H1 (cell line): Measurements from ENCODE around the gene DCDC2. TPM values are rescaled to one million over a fixed set of nuclear protein-coding genes. Genes with fewer than 3 reads are reported as not detected.

Experiments
- CTCF ChIA-PET: fragments of 300-600 bp; sonication (Branson Sonifier 250); formaldehyde crosslinking; loops from one replicate; lab custom pipeline; 2021; ENCODE audit not compliant: partially characterized antibody; lab: Charles Lee
- POLR2A ChIA-PET: fragments of 300-600 bp; sonication (Branson Sonifier 250); formaldehyde crosslinking; loops from one replicate; lab custom pipeline; 2021; ENCODE audit warnings: inconsistent platforms; ENCODE audit not compliant: partially characterized antibody; lab: Charles Lee
- DNase-seq, 2 experiments: peaks; one replicate each; pipeline versions ENCODE4 v3.0.0 to v3.0.0-alpha.2; 2010 to 2022; ENCODE audit warnings: low spot score in 2 of 2, low read depth in 1 of 2, mixed read lengths in 1 of 2
- FAIRE-seq: peaks from 2 replicates; lab custom pipeline; 2011; peaks lifted over from hg19 to GRCh38; lab: Jason Lieb, UNC
- H2AFZ ChIP-seq: 2 replicates; pipeline ENCODE4 v1.8.1; 2012; ENCODE audit warnings: low read length, inconsistent platforms
- H2AK5ac ChIP-seq: 2 replicates; pipeline ENCODE4 v1.6.1; 2013; ENCODE audit warnings: low read depth, low read length
- H2BK120ac ChIP-seq: replicated peaks from 2 replicates; pipeline ENCODE3; 2013; ENCODE audit warnings: low read depth, low read length, inconsistent platforms
- H2BK12ac ChIP-seq: 2 replicates; pipeline ENCODE4 v1.6.1; 2013; ENCODE audit warnings: low read depth, low read length
- H2BK15ac ChIP-seq: 2 replicates; pipeline ENCODE4 v1.6.1; 2013; ENCODE audit warnings: low read length
- H2BK20ac ChIP-seq: 2 replicates; pipeline ENCODE4 v1.6.1; 2013; ENCODE audit warnings: low read length
- H2BK5ac ChIP-seq: 2 replicates; pipeline ENCODE4 v1.6.1; 2013; ENCODE audit warnings: low read depth, low read length
- H3K14ac ChIP-seq: 2 replicates; pipeline ENCODE4 v1.6.1; 2013; ENCODE audit warnings: inconsistent platforms; ENCODE audit not compliant: insufficient read length
- H3K18ac ChIP-seq: 2 replicates; pipeline ENCODE4 v1.6.1; 2013; ENCODE audit warnings: low read length; ENCODE audit errors: extremely low read depth
- H3K23ac ChIP-seq: 2 replicates; pipeline ENCODE4 v1.6.1; 2013; ENCODE audit warnings: inconsistent platforms; ENCODE audit not compliant: insufficient read length
- H3K23me2 ChIP-seq: 2 replicates; pipeline ENCODE4 v1.6.1; 2013; ENCODE audit warnings: low read depth, low read length
- H3K27ac ChIP-seq: 2 replicates; pipeline ENCODE4 v1.6.1; 2011; ENCODE audit warnings: low read depth, low read length, inconsistent platforms
- H3K27me3 ChIP-seq, 4 experiments: replicated peaks in 1 of 4; 1 replicate in 1 of 4; 2 replicates in 3 of 4; pipeline versions ENCODE4 v1.6.1 to v1.8.1; 2011 to 2013; ENCODE audit warnings: low read length in 3 of 4, mild to moderate bottlenecking in 3 of 4, inconsistent platforms in 2 of 4, mixed read lengths in 2 of 4, moderate library complexity in 1 of 4; ENCODE audit not compliant: control insufficient read depth in 3 of 4, insufficient read depth in 3 of 4; ENCODE audit errors: extremely low read depth in 1 of 4
- H3K36me3 ChIP-seq, 4 experiments: 2 replicates each; pipeline versions ENCODE4 v1.6.1 to v1.8.1; 2011 to 2013; ENCODE audit warnings: mild to moderate bottlenecking in 4 of 4, low read length in 3 of 4, moderate library complexity in 2 of 4, control low read depth in 1 of 4, inconsistent platforms in 1 of 4; ENCODE audit not compliant: insufficient read depth in 4 of 4, control insufficient read depth in 2 of 4
- H3K4ac ChIP-seq: replicated peaks from 2 replicates; pipeline ENCODE3; 2013; ENCODE audit warnings: low read length, low read depth, mixed read lengths, inconsistent platforms; ENCODE audit not compliant: insufficient read length
- H3K4me1 ChIP-seq, 4 experiments: replicated peaks in 1 of 4; 1 replicate in 1 of 4; 2 replicates in 3 of 4; pipeline versions ENCODE4 v1.6.1 to v1.8.1; 2011 to 2013; ENCODE audit warnings: low read length in 3 of 4, inconsistent platforms in 2 of 4, mixed read lengths in 1 of 4; ENCODE audit not compliant: insufficient read depth in 4 of 4, control insufficient read depth in 3 of 4
- H3K4me2 ChIP-seq, 2 experiments: 2 replicates each; pipeline versions ENCODE4 v1.6.1 to v1.8.1; 2011 to 2013; ENCODE audit warnings: low read depth in 2 of 2, low read length in 2 of 2, control low read depth in 1 of 2, inconsistent platforms in 1 of 2, mild to moderate bottlenecking in 1 of 2; ENCODE audit not compliant: insufficient read depth in 1 of 2
- H3K4me3 ChIP-seq, 4 experiments: fragments of 200-600, 300-600 bp in 1 of 4; sonication (generic), shearing (Covaris generic), sonication (Bioruptor Twin) in 1 of 4; 2 replicates each; pipeline versions ENCODE4 v1.5.1 to v1.8.1; 2011 to 2016; ENCODE audit warnings: low read length in 4 of 4, low read depth in 3 of 4, control low read depth in 2 of 4, inconsistent platforms in 2 of 4, mild to moderate bottlenecking in 2 of 4, mixed read lengths in 1 of 4, moderate library complexity in 1 of 4; ENCODE audit not compliant: insufficient read depth in 2 of 4; ENCODE audit errors: extremely low read depth in 1 of 4
- H3K56ac ChIP-seq: replicated peaks from 2 replicates; pipeline ENCODE3; 2013; ENCODE audit warnings: low read depth, mild to moderate bottlenecking, mixed read lengths, low read length, inconsistent platforms; ENCODE audit not compliant: insufficient read length
- H3K79me1 ChIP-seq: 2 replicates; pipeline ENCODE4 v1.6.1; 2013; ENCODE audit warnings: low read depth, low read length, control low read depth
- H3K79me2 ChIP-seq, 2 experiments: 2 replicates each; pipeline versions ENCODE4 v1.6.1 to v1.8.1; 2012 to 2013; ENCODE audit warnings: low read length in 2 of 2, mild to moderate bottlenecking in 2 of 2, inconsistent platforms in 1 of 2; ENCODE audit not compliant: insufficient read depth in 2 of 2, control insufficient read depth in 1 of 2
- H3K9ac ChIP-seq, 4 experiments: replicated peaks in 1 of 4; 1 replicate in 1 of 4; 2 replicates in 3 of 4; pipeline versions ENCODE4 v1.6.1 to v1.8.1; 2011 to 2013; ENCODE audit warnings: low read depth in 3 of 4, low read length in 3 of 4, control low read depth in 2 of 4, mild to moderate bottlenecking in 2 of 4, moderate library complexity in 2 of 4, inconsistent platforms in 1 of 4; ENCODE audit errors: extremely low read depth in 1 of 4
- H3K9me3 ChIP-seq, 2 experiments: 2 replicates each; pipeline versions ENCODE4 v1.6.1 to v1.8.1; 2012 to 2013; ENCODE audit warnings: mild to moderate bottlenecking in 2 of 2, moderate library complexity in 2 of 2, control low read depth in 1 of 2, inconsistent platforms in 1 of 2, low read depth in 1 of 2, low read length in 1 of 2, mixed read lengths in 1 of 2; ENCODE audit not compliant: insufficient read depth in 2 of 2
- H4K20me1 ChIP-seq, 2 experiments: replicated peaks in 1 of 2; 2 replicates each; pipeline versions ENCODE3 to v1.8.1; 2011 to 2013; ENCODE audit warnings: inconsistent platforms in 2 of 2, low read length in 2 of 2, mild to moderate bottlenecking in 1 of 2; ENCODE audit not compliant: insufficient read depth in 2 of 2, control insufficient read depth in 1 of 2
- H4K5ac ChIP-seq: 2 replicates; pipeline ENCODE4 v1.6.1; 2013; ENCODE audit warnings: low read length, low read depth, mixed read lengths, inconsistent platforms; ENCODE audit not compliant: insufficient read length
- H4K8ac ChIP-seq: 2 replicates; pipeline ENCODE4 v1.8.0; 2013; ENCODE audit warnings: mild to moderate bottlenecking, moderate library complexity, low read length, inconsistent platforms; ENCODE audit not compliant: insufficient read depth; ENCODE audit errors: extremely low read depth
- H4K91ac ChIP-seq: replicated peaks from 2 replicates; pipeline ENCODE3; 2013; ENCODE audit warnings: low read length, mixed read lengths, inconsistent platforms; ENCODE audit not compliant: insufficient read length
- BRCA1 ChIP-seq: IDR thresholded peaks from 2 replicates; pipeline ENCODE4 v1.6.1; 2012; ENCODE audit warnings: low read depth, low read length, improper control_type of control experiment
- EGR1 ChIP-seq: IDR thresholded peaks from 2 replicates; pipeline ENCODE4 v1.6.1; 2011; ENCODE audit warnings: low read depth, low read length, borderline replicate concordance
- GTF2F1 ChIP-seq: IDR thresholded peaks from 2 replicates; pipeline ENCODE4 v1.6.1; 2012; ENCODE audit warnings: low read depth, low read length, improper control_type of control experiment, borderline replicate concordance
- HDAC2 ChIP-seq, 2 experiments: fragments of 300-600 bp in 1 of 2; sonication (generic) in 1 of 2; IDR thresholded peaks; 2 replicates each; pipeline ENCODE4 v1.6.1; 2011 to 2012; ENCODE audit warnings: low read depth in 2 of 2, low read length in 2 of 2, mild to moderate bottlenecking in 2 of 2, moderate library complexity in 2 of 2, borderline replicate concordance in 1 of 2, inconsistent platforms in 1 of 2
- KDM1A ChIP-seq: fragments of 200-600, 300-600 bp; sonication (generic); IDR thresholded peaks from 2 replicates; pipeline ENCODE4 v1.7.1; 2016; ENCODE audit warnings: mild to moderate bottlenecking, low read length, borderline replicate concordance
- RAD21 ChIP-seq, 2 experiments: IDR thresholded peaks in 1 of 2; conservative IDR thresholded peaks in 1 of 2; 2 replicates each; pipeline ENCODE4 v1.6.1; 2011; ENCODE audit warnings: low read depth in 2 of 2, low read length in 2 of 2, improper control_type of control experiment in 1 of 2, inconsistent platforms in 1 of 2, mild to moderate bottlenecking in 1 of 2, moderate library complexity in 1 of 2
- TAF7 ChIP-seq: optimal IDR thresholded peaks from 2 replicates; pipeline ENCODE3; 2011; ENCODE audit warnings: low read depth, mild to moderate bottlenecking, inconsistent platforms, low read length, moderate library complexity, borderline replicate concordance
- TCF12 ChIP-seq: IDR thresholded peaks from 2 replicates; pipeline ENCODE4 v1.6.1; 2011; ENCODE audit warnings: low read depth, mild to moderate bottlenecking, low read length
- TEAD4 ChIP-seq: IDR thresholded peaks from 2 replicates; pipeline ENCODE4 v1.6.1; 2012; ENCODE audit warnings: low read depth, low read length, inconsistent platforms, mixed read lengths
- WGBS, 2 experiments: shearing (Covaris generic) in 1 of 2; methylation state at CpG; one replicate each; pipeline versions ENCODE4 v1.1.6 to v1.1.7; 2013 to 2015; ENCODE audit warnings: low lambda C conversion rate in 2 of 2, mixed read lengths in 2 of 2, inconsistent platforms in 1 of 2, low coverage in 1 of 2, missing lambda C conversion rate in 1 of 2; ENCODE audit not compliant: insufficient replicate concordance in 2 of 2, insufficient coverage in 1 of 2, insufficient read length in 1 of 2; ENCODE audit errors: extremely low coverage in 1 of 2, missing lambda C conversion rate in 1 of 2; 5-methylcytosine and 5-hydroxymethylcytosine counted together
- polyA plus RNA-seq, 7 experiments: library from polyadenylated mRNA; depleted of rRNA in 3 of 7; stranded (reverse) in 5 of 7; unstranded in 2 of 7; fragments of >200 nt in 5 of 7; fragments of 200-250 nt in 2 of 7; gene quantifications; 1 replicate in 5 of 7; 2 replicates in 1 of 7; 4 replicates in 1 of 7; pipeline versions ENCODE4 v1.2.1 to v1.2.3, GENCODE V29; 2011 to 2013; ENCODE audit warnings: missing spikeins in 2 of 7, mixed read lengths in 2 of 7
- total RNA-seq: library from RNA; stranded (reverse); fragmentation: NEBNext Ultra II Directional; extraction: Animal tissue kit (Norgen Biotek cat#: 25700); gene quantifications from 2 replicates; pipeline ENCODE4 v1.2.1, GENCODE V29; 2021

Gene DCDC2
- total and polyA plus RNA-seq, 2 of the 8 experiments (the other 6 are each of a cell fraction or from before 2014, with no cell fraction given), result 0.03 to 0.15 TPM

DNA sequence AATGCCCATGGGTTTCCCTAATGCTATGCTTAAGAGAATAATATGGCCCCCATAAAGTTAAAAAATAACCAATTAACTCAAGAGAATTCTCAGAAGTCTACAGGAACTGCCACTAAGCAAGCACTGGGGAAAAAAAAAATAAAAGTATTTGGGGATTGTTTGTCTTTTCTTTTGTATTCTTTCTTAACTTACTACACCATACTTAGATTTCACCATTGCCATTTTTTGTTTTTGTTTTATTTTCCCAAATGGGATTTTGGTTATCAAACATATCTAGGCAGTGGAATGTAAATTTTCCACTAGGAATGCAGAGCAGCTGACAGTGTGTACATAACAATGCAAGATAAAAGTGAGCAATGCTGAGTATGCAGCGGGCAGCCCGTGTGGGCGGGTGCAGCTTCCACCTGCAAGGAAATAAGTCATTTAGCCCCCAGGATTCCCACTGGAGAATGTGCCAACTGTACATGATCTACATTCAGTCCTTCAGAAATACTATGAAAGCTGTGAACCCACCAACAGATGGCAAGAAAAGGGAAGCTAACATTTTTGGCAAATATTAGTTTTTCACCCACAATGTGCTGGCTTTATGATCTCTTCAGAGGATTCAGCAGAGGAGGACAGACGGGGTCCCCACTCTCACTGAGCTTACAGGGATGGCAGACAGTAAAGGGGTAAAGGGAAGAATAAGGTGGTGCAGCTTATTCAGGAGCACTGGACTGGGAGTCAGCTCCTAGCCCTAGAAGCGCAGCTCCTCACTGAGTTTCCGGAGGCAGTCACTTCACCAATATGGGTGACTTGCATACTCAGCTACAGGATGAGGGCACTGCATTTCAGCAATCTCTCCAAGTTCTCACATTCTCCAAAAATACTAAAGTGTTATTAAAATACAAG lies 44.4 kb downstream of the DCDC2 start:
- Histone ChIP-seq H3K4me3 (peak overlapping the region in 1 of 4 experiments; percentile 12; a peak in 1 of 8 replicates), H3K79me2 (no peaks in the 10 kb centered on the region), H2BK15ac (no peak overlapping the region), H4K8ac (no peak overlapping the region), H3K79me1 (no peaks in the 10 kb centered on the region), H3K9me3 (peaks cover 5 to 11% of the 10 kb centered on the region in 2 experiments), H3K18ac (peak overlapping the region; percentile 56; the same call in 1 of the 2 replicates), H2BK12ac (no peak overlapping the region), H3K4ac (peak overlapping the region; percentile 62), H2BK5ac (peak overlapping the region; percentile 86; the same call in 1 of the 2 replicates), H2AFZ (no peak overlapping the region), H3K23me2 (no peaks in the 10 kb centered on the region), H3K36me3 (peaks cover 0 to 6% (median 0%) of the 10 kb centered on the region in 4 experiments; a peak in 3 of 8 replicates), H3K14ac (no peak overlapping the region), H4K20me1 (no peaks in the 10 kb centered on the region), H2BK120ac (peak overlapping the region; percentile 19), H3K56ac (no peak overlapping the region), H2BK20ac (0 out of 2 replicates have a peak overlapping the region, but pooled peaks have one; percentile 56), H3K9ac (no peak overlapping the region), H3K27me3 (no peaks in the 10 kb centered on the region), H2AK5ac (no peak overlapping the region; the same call in 1 of the 2 replicates), H4K5ac (peak overlapping the region; percentile 86), H3K23ac (no peak overlapping the region), H3K4me2 (peak overlapping the region; percentile 30 to 45; a peak in 2 of 4 replicates), H3K4me1 (peaks cover 5 to 9% (median 7%) of the 10 kb centered on the region in 4 experiments; a peak in 3 of 7 replicates), H3K27ac (no peak overlapping the region; the same call in 1 of the 2 replicates), H4K91ac (peak overlapping the region; percentile 25)
- FAIRE-seq (peak; percentile 69), DNase-seq (no peak)
- POLR2A ChIA-PET, result interaction anchor here (0.7 to 1.1 kb wide), 4 partner anchors 14 to 91 kb away, joined by 3 to 5 read pairs (median 4); no protein-coding TSS in a partner anchor
- WGBS, 2 experiments, result 48% methylated on average over 6 of the region's 6 CpGs; no CpG with 5 or more reads in 1 of the 2 experiments
- CTCF ChIA-PET, result interaction anchor here (0.7 to 2.2 kb wide), 8 partner anchors 11 to 308 kb away, joined by 3 to 9 read pairs (median 4); no protein-coding TSS in a partner anchor
- TF ChIP-seq TEAD4, result peak; percentile 98
- TF ChIP-seq TAF7, result no peak
- TF ChIP-seq KDM1A, result peak; percentile 52; the same call in 1 of the 2 replicates
- TF ChIP-seq BRCA1, result no peak
- TF ChIP-seq GTF2F1, result no peak
- TF ChIP-seq TCF12, result peak; percentile 80
- peak in 1 of 2 experiments; percentile 66; a peak in 1 of 4 replicates for TF ChIP-seq HDAC2 (IDR thresholded peaks at IDR 0.05; ENCODE audit: borderline replicate concordance in 1 of 2, low read depth in 2 of 2, low read length in 2 of 2)
- peak; percentile 65; the same call in 1 of the 2 replicates for TF ChIP-seq EGR1
- TF ChIP-seq RAD21 (IDR thresholded peaks at IDR 0.05 in 1 of 2, conservative IDR thresholded peaks at IDR 0.05 in 1 of 2; ENCODE audit: low read depth in 2 of 2, low read length in 2 of 2), result no peak
